Smooth muscle cell (in vitro differentiated cells): ENCODE results near the gene NFYB. TPM values are rescaled to one million over a fixed set of nuclear protein-coding genes. Genes with fewer than 3 reads are reported as not detected.

ENCODE experiments used
- DNase-seq: peaks from one replicate; lab custom pipeline; 2025; ENCODE audit not compliant: unreplicated experiment; lab: John Stamatoyannopoulos, UW
- H2AFZ ChIP-seq: fragments of 200-600 bp; sonication (generic); 2 replicates; pipeline ENCODE4 v1.6.0; 2016; ENCODE audit warnings: antibody characterized with exemption, low read depth, mild to moderate bottlenecking
- H3F3A ChIP-seq: fragments of 200-600 bp; sonication (generic); 2 replicates; pipeline ENCODE4 v1.6.0; 2017; ENCODE audit warnings: antibody characterized with exemption, low read depth
- H3K27ac ChIP-seq: fragments of 200-600 bp; sonication (generic); 2 replicates; pipeline ENCODE4 v1.5.1; 2016; ENCODE audit warnings: low read depth, mild to moderate bottlenecking
- H3K27me3 ChIP-seq: fragments of 200-600 bp; sonication (generic); 2 replicates; pipeline ENCODE4 v1.6.1; 2016; ENCODE audit warnings: low read depth, mild to moderate bottlenecking
- H3K36me3 ChIP-seq: fragments of 200-600 bp; sonication (generic); 2 replicates; pipeline ENCODE4 v1.5.1; 2016; ENCODE audit warnings: low read depth
- H3K4me1 ChIP-seq: fragments of 200-600 bp; sonication (generic); 2 replicates; pipeline ENCODE4 v1.5.1; 2016; ENCODE audit warnings: low read depth
- H3K4me2 ChIP-seq: fragments of 200-600 bp; sonication (generic); 2 replicates; pipeline ENCODE4 v1.6.0; 2016; ENCODE audit warnings: mild to moderate bottlenecking
- H3K4me3 ChIP-seq: fragments of 200-600 bp; sonication (generic); 2 replicates; pipeline ENCODE4 v1.5.1; 2016; ENCODE audit warnings: mild to moderate bottlenecking
- H3K79me2 ChIP-seq: fragments of 200-600 bp; sonication (generic); 2 replicates; pipeline ENCODE4 v1.6.0; 2016; ENCODE audit warnings: low read depth, mild to moderate bottlenecking
- H3K9ac ChIP-seq: fragments of 200-600 bp; sonication (generic); 2 replicates; pipeline ENCODE4 v1.6.0; 2016; ENCODE audit warnings: low read depth
- H3K9me3 ChIP-seq: fragments of 200-600 bp; sonication (generic); replicated peaks from 2 replicates; pipeline ENCODE4 v1.5.1; 2016; ENCODE audit warnings: low read depth
- H4K20me1 ChIP-seq: fragments of 200-600 bp; sonication (generic); 2 replicates; pipeline ENCODE4 v1.6.0; 2016; ENCODE audit warnings: low read depth
- CTCF ChIP-seq: fragments of 200-600 bp; sonication (generic); IDR thresholded peaks from 2 replicates; pipeline ENCODE4 v1.5.1; 2017; ENCODE audit warnings: borderline replicate concordance, mild to moderate bottlenecking, antibody characterized with exemption; ENCODE audit not compliant: insufficient read depth, poor library complexity, severe bottlenecking
- WGBS: methylation state at CpG from one replicate; pipeline ENCODE4 v1.1.7; 2016; ENCODE audit warnings: low lambda C conversion rate; 5-methylcytosine and 5-hydroxymethylcytosine counted together
- polyA plus RNA-seq: library from polyadenylated mRNA; unstranded; fragments of >200 nt; fragmentation: Nextera tagmentation; extraction: Ambion mirVana; gene quantifications from 2 replicates; pipeline ENCODE4 v1.2.1, GENCODE V29; 2016
- total RNA-seq: library from RNA; depleted of rRNA; stranded (reverse); fragments of >200 nt; gene quantifications from 2 replicates; pipeline ENCODE4 v1.2.3, GENCODE V29; 2014

Gene NFYB
- total and polyA plus RNA-seq, 2 experiments from 2014 or later: 20.2 to 22.6 TPM

- Histone ChIP-seq H3K4me2 (no peak overlapping the region), H4K20me1 (no peaks in the 10 kb centered on the region), H2AFZ (no peak overlapping the region), H3K4me1 (peaks cover 5% of the 10 kb centered on the region), H3K9ac (no peak overlapping the region), H3K79me2 (no peaks in the 10 kb centered on the region), H3K27me3 (no peaks in the 10 kb centered on the region), H3K9me3 (no peaks in the 10 kb centered on the region), H3K27ac (no peak overlapping the region), H3F3A (no peaks in the 10 kb centered on the region), H3K36me3 (peaks cover 48% of the 10 kb centered on the region), H3K4me3 (no peak overlapping the region)
- WGBS: 100% methylated on average over 1 of the region's 1 CpG
- no peak for TF ChIP-seq CTCF
- DNase-seq: no peak
Measured at GRCh38 chr12:104090685-104091084, 47.3 kb downstream of the NFYB start.

DNA sequence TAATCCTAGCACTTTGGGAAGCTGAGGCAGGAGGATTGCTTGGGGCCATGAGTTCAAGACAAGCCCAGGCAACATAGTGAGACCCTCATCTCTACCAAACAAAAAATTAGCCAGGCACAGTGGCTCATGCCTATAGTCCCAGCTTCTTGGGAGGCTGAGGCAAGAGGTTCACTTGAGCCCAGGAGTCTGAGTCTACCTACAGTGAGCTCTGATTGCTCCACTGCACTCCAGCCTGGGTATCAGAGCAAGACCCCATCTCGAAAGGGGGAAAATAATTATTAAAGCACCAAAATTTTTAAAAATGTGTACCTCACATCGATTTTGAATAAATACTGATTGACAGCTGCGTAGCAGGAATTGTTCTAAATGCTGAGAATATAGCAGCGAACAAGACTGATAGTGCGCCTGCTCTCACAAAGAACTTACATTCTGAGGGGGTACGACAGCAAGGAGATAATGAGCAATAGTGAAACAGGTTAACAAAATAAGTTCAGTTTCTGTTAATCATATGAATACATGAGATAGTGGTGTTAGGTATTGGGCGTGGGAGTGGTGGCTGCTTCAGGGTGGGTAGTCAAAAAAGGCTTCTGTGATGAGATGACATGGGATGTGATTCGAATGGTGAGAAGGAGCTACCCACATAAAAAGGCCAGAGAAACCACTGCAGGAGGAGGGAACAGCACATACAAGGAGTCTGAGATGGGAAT lies 54.1 kb downstream of the NFYB start:
- H2AFZ ChIP-seq: no peak overlapping the region
- 94% methylated on average over 8 of the region's 8 CpGs for whole genome bisulfite sequencing
- H3K27ac ChIP-seq: no peak overlapping the region
- H3K4me3 ChIP-seq: no peak overlapping the region
- H3K27me3 ChIP-seq: no peaks in the 10 kb centered on the region
- H4K20me1 ChIP-seq: peaks cover 16% of the 10 kb centered on the region
- no peak for TF ChIP-seq CTCF
- H3F3A ChIP-seq: no peaks in the 10 kb centered on the region
- peaks cover 29% of the 10 kb centered on the region for H3K36me3 ChIP-seq
- no peaks in the 10 kb centered on the region for H3K9me3 ChIP-seq
- H3K9ac ChIP-seq: no peak overlapping the region
- no peak for DNase-seq
- H3K79me2 ChIP-seq: no peaks in the 10 kb centered on the region
- no peaks in the 10 kb centered on the region for H3K4me1 ChIP-seq
- H3K4me2 ChIP-seq: no peak overlapping the region

DNA sequence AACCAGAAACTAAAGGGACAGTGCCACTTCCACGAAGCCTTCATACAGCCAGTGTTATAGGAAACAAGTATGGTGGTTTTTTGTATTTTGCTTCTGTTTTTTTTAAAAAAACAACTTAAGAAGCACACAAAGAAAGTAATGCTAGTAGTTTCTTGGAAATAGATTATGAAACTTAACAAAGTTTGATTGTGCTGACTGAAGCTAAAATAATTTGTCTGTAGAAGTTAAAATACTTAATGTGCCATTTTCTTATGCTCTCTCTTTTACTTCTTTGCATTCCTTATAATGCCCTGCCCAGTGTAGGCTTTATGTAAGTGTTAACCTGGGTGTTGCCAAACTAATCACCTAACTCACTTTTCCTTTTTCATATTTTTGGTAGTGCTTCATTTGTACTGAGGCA lies 57.2 kb downstream of the NFYB start:
- no peaks in the 10 kb centered on the region for H3F3A ChIP-seq
- H3K9ac ChIP-seq: no peak overlapping the region
- H3K79me2 ChIP-seq: peaks cover 5% of the 10 kb centered on the region
- H3K36me3 ChIP-seq: peaks cover 22% of the 10 kb centered on the region
- H2AFZ ChIP-seq: no peak overlapping the region
- no peaks in the 10 kb centered on the region for H3K9me3 ChIP-seq
- no peak overlapping the region for H3K4me2 ChIP-seq
- no peak for TF ChIP-seq CTCF
- 90% methylated on average over 1 of the region's 1 CpG for WGBS
- peaks cover 41% of the 10 kb centered on the region for H4K20me1 ChIP-seq
- no peaks in the 10 kb centered on the region for H3K27me3 ChIP-seq
- no peak for DNase-seq
- no peak overlapping the region for H3K27ac ChIP-seq
- H3K4me3 ChIP-seq: no peak overlapping the region
- no peaks in the 10 kb centered on the region for H3K4me1 ChIP-seq

- Histone ChIP-seq H3K79me2 (peaks cover 6% of the 10 kb centered on the region), H3K9ac (no peak overlapping the region), H3K4me1 (no peaks in the 10 kb centered on the region), H3K9me3 (no peaks in the 10 kb centered on the region), H3F3A (no peaks in the 10 kb centered on the region), H3K4me2 (no peak overlapping the region), H3K27me3 (no peaks in the 10 kb centered on the region), H3K4me3 (no peak overlapping the region), H2AFZ (no peak overlapping the region), H3K27ac (no peak overlapping the region), H4K20me1 (peaks cover 56% of the 10 kb centered on the region), H3K36me3 (peaks cover 22% of the 10 kb centered on the region)
- 40% methylated on average over 1 of the region's 1 CpG for WGBS
- no peak for TF ChIP-seq CTCF
- no peak for DNase-seq
Measured at GRCh38 chr12:104079024-104079423, 59.0 kb downstream of the NFYB start.
